IMR-90 (cell line): ENCODE measurements around the gene VIPR1. TPM values are rescaled to one million over a fixed set of nuclear protein-coding genes. Genes with fewer than 3 reads are reported as not detected.

Experiments
- ATAC-seq: fragments of 200-7000 bp; cut with Tn5 transposase; 2 replicates; pipeline ENCODE4 v1.9.1; 2020; ENCODE audit warnings: low read depth, mild to moderate bottlenecking, moderate library complexity
- BruUV-seq: library from RNA; stranded (reverse); fragments of 400-500 nt; replicated peaks from 2 replicates; lab custom pipeline; 2021; lab: Mats Ljungman, UMichigan
- CTCF ChIA-PET: fragments of 300-600 bp; formaldehyde crosslinking; extraction: SDS; loops from one replicate; lab custom pipeline; 2021; ENCODE audit warnings: antibody characterized with exemption; lab: Yijun Ruan, JAX
- POLR2A ChIA-PET: fragments of 300-600 bp; sonication (Branson Sonifier 250); formaldehyde crosslinking; loops from one replicate; lab custom pipeline; 2022; ENCODE audit warnings: antibody characterized with exemption; ENCODE audit not compliant: unreplicated experiment; lab: Charles Lee
- DNase-seq: peaks from one replicate; pipeline ENCODE4 v3.0.0; 2013
- H2AFZ ChIP-seq: replicated peaks from 2 replicates; pipeline ENCODE3; 2013; ENCODE audit warnings: low read length, mild to moderate bottlenecking; ENCODE audit not compliant: poor library complexity
- H2AK5ac ChIP-seq: 2 replicates; pipeline ENCODE4 v1.6.1; 2013; ENCODE audit warnings: low read depth, low read length, inconsistent platforms
- H2AK9ac ChIP-seq: replicated peaks from 2 replicates; pipeline ENCODE3; 2013; ENCODE audit warnings: mild to moderate bottlenecking, low read depth, low read length, moderate library complexity; ENCODE audit not compliant: poor library complexity
- H2BK120ac ChIP-seq: 2 replicates; pipeline ENCODE4 v1.6.1; 2013; ENCODE audit warnings: low read depth, low read length, inconsistent platforms
- H2BK15ac ChIP-seq: 3 replicates; pipeline ENCODE4 v1.6.1; 2013; ENCODE audit warnings: low read depth, low read length, inconsistent platforms
- H2BK20ac ChIP-seq: 2 replicates; pipeline ENCODE4 v1.6.1; 2013; ENCODE audit warnings: low read depth, mild to moderate bottlenecking, inconsistent platforms, low read length, moderate library complexity
- H2BK5ac ChIP-seq: 2 replicates; pipeline ENCODE4 v1.6.1; 2013; ENCODE audit warnings: mild to moderate bottlenecking, low read depth, low read length, inconsistent platforms; ENCODE audit not compliant: poor library complexity, severe bottlenecking
- H3K14ac ChIP-seq: replicated peaks from 2 replicates; pipeline ENCODE4 v1.6.1; 2013; ENCODE audit warnings: low read depth, low read length, inconsistent platforms
- H3K18ac ChIP-seq: 2 replicates; pipeline ENCODE4 v1.6.1; 2013; ENCODE audit warnings: low read depth, low read length, control low read depth
- H3K23ac ChIP-seq: 2 replicates; pipeline ENCODE4 v1.6.1; 2013; ENCODE audit warnings: low read depth, low read length, inconsistent platforms
- H3K27ac ChIP-seq: 2 replicates; pipeline ENCODE4 v1.5.1; 2013; ENCODE audit warnings: mild to moderate bottlenecking, control low read depth, low read length; ENCODE audit not compliant: insufficient read depth
- H3K27me3 ChIP-seq: 2 replicates; pipeline ENCODE4 v1.6.1; 2013; ENCODE audit warnings: low read length; ENCODE audit not compliant: control insufficient read depth, insufficient read depth
- H3K36me3 ChIP-seq: 2 replicates; pipeline ENCODE4 v1.6.1; 2013; ENCODE audit warnings: low read length, mixed read lengths; ENCODE audit not compliant: control insufficient read depth, insufficient read depth
- H3K4ac ChIP-seq: 2 replicates; pipeline ENCODE4 v1.6.1; 2013; ENCODE audit warnings: low read depth, low read length, inconsistent platforms
- H3K4me1 ChIP-seq: 2 replicates; pipeline ENCODE4 v1.6.1; 2013; ENCODE audit warnings: low read length, mixed read lengths; ENCODE audit not compliant: control insufficient read depth, insufficient read depth
- H3K4me2 ChIP-seq: 2 replicates; pipeline ENCODE4 v1.6.1; 2013; ENCODE audit warnings: low read depth, mild to moderate bottlenecking, control low read depth, low read length, moderate library complexity
- H3K4me3 ChIP-seq: 2 replicates; pipeline ENCODE4 v1.5.1; 2013; ENCODE audit warnings: low read depth, mild to moderate bottlenecking, control low read depth, low read length, moderate library complexity; ENCODE audit not compliant: insufficient read depth
- H3K56ac ChIP-seq: 2 replicates; pipeline ENCODE4 v1.6.1; 2013; ENCODE audit warnings: low read length, inconsistent platforms; ENCODE audit not compliant: insufficient read depth; ENCODE audit errors: extremely low read depth
- H3K79me1 ChIP-seq, 2 experiments: 2 replicates each; pipeline ENCODE4 v1.6.1; 2013; ENCODE audit warnings: low read length in 2 of 2, inconsistent platforms in 1 of 2, low read depth in 1 of 2
- H3K9ac ChIP-seq: 2 replicates; pipeline ENCODE4 v1.6.1; 2013; ENCODE audit warnings: low read depth, low read length, control low read depth
- H3K9me1 ChIP-seq: 2 replicates; pipeline ENCODE4 v1.6.1; 2013; ENCODE audit warnings: low read length, inconsistent platforms; ENCODE audit not compliant: insufficient read depth
- H3K9me3 ChIP-seq: 2 replicates; pipeline ENCODE4 v1.6.1; 2013; ENCODE audit warnings: low read length; ENCODE audit not compliant: control insufficient read depth, insufficient read depth
- H4K20me1 ChIP-seq: 2 replicates; pipeline ENCODE4 v1.6.1; 2013; ENCODE audit warnings: low read length, inconsistent platforms; ENCODE audit not compliant: insufficient read depth
- H4K5ac ChIP-seq: 2 replicates; pipeline ENCODE4 v1.6.1; 2013; ENCODE audit warnings: mild to moderate bottlenecking, low read depth, low read length, control low read depth
- H4K8ac ChIP-seq, 2 experiments: 2 replicates each; pipeline ENCODE4 v1.6.1; 2013; ENCODE audit warnings: low read depth in 2 of 2, low read length in 2 of 2, control low read depth in 1 of 2, inconsistent platforms in 1 of 2
- H4K91ac ChIP-seq: 2 replicates; pipeline ENCODE4 v1.6.1; 2013; ENCODE audit warnings: low read depth, low read length, inconsistent platforms; ENCODE audit not compliant: insufficient read depth
- CEBPB ChIP-seq: IDR thresholded peaks from 2 replicates; pipeline ENCODE4 v1.6.1; 2012; ENCODE audit warnings: low read depth, low read length, improper control_type of control experiment
- RCOR1 ChIP-seq: IDR thresholded peaks from 2 replicates; pipeline ENCODE4 v1.6.1; 2012; ENCODE audit warnings: mild to moderate bottlenecking, low read length, improper control_type of control experiment; ENCODE audit not compliant: insufficient replicate concordance
- WGBS, 2 experiments: methylation state at CpG; one replicate each; pipeline versions ENCODE4 v1.1.5 to v1.1.7; 2013; ENCODE audit warnings: missing lambda C conversion rate in 2 of 2; ENCODE audit not compliant: insufficient read length in 1 of 2; ENCODE audit errors: extremely low coverage in 2 of 2; 5-methylcytosine and 5-hydroxymethylcytosine counted together
- dilution Hi-C: fragments of 300-500 bp; cut with HindIII; formaldehyde crosslinking; loops from one replicate; pipeline ENCODE4 v1.14.3; 2018; ENCODE audit warnings: low sequenced_read_pairs; ENCODE audit not compliant: unreplicated experiment
- in situ Hi-C: fragments of 300-500 bp; cut with MboI; formaldehyde crosslinking; loops from 3 replicates; pipeline ENCODE4 v1.14.3; 2019; ENCODE audit warnings: low sequenced_read_pairs, inconsistent platforms, mixed read lengths
- intact Hi-C: fragments of 100-400 bp; cut with micrococcal nuclease; formaldehyde crosslinking; loops from 2 replicates; pipeline ENCODE4 v1.10.0; 2022
- polyA plus RNA-seq, 3 experiments: library from polyadenylated mRNA; depleted of rRNA; stranded (reverse); fragments of >200 nt; gene quantifications; 2 replicates each; pipeline ENCODE4 v1.2.3, GENCODE V29; 2012; ENCODE audit warnings: low replicate concordance in 1 of 3
- total RNA-seq: library from RNA; depleted of rRNA; stranded (reverse); fragments of >200 nt; gene quantifications from 2 replicates; pipeline ENCODE4 v1.2.3, GENCODE V29; 2012

The VIPR1 gene
- total and polyA plus RNA-seq, 2 of the 4 experiments (the other 2 are of a cell fraction), result not detected

GRCh38 chr3:42463093-42463492 is 39.4 kb upstream of the VIPR1 start:
- no peak overlapping the region for H2AK9ac ChIP-seq
- dilution Hi-C loops, result no loop called here
- WGBS, 2 experiments, result 0% methylated on average over 1 of the region's 1 CpG; no CpG with 5 or more reads in 1 of the 2 experiments

More at GRCh38 chr3:42463093-42463492, 39.4 kb upstream of the VIPR1 start:
- Histone ChIP-seq H3K4me2 (no peak overlapping the region), H3K9me3 (no peaks in the 10 kb centered on the region), H3K27ac (no peak overlapping the region), H4K5ac (no peak overlapping the region), H2AK5ac (no peak overlapping the region), H2BK15ac (no peak overlapping the region), H3K18ac (no peak overlapping the region), H3K4ac (no peak overlapping the region), H2BK20ac (no peak overlapping the region), H3K14ac (no peak overlapping the region), H3K56ac (no peak overlapping the region), H3K23ac (no peak overlapping the region), H3K27me3 (no peaks in the 10 kb centered on the region), H2BK5ac (no peak overlapping the region), H4K8ac (no peak overlapping the region), H3K36me3 (no peaks in the 10 kb centered on the region), H3K79me1 (no peaks in the 10 kb centered on the region), H2BK120ac (no peak overlapping the region), H3K9ac (no peak overlapping the region), H4K20me1 (no peaks in the 10 kb centered on the region), H3K9me1 (no peaks in the 10 kb centered on the region), H3K4me1 (no peaks in the 10 kb centered on the region), H2AFZ (no peak overlapping the region), H4K91ac (no peak overlapping the region), H3K4me3 (no peak overlapping the region)
- ATAC-seq (no peak), DNase-seq (no peak)
- no peak for TF ChIP-seq CEBPB
- TF ChIP-seq RCOR1, result no peak
- ChIA-PET POLR2A (no interaction called here), CTCF (no interaction called here)
- in situ Hi-C loops, result no loop called here
- intact Hi-C loops, result no loop called here
- BruUV-seq, result no TSS peak
